ENCODE measurements around the gene PNMT.
A peak's percentile ranks its signal among the peaks of the same experiment; 100 is the strongest.

Gene PNMT

DNA sequence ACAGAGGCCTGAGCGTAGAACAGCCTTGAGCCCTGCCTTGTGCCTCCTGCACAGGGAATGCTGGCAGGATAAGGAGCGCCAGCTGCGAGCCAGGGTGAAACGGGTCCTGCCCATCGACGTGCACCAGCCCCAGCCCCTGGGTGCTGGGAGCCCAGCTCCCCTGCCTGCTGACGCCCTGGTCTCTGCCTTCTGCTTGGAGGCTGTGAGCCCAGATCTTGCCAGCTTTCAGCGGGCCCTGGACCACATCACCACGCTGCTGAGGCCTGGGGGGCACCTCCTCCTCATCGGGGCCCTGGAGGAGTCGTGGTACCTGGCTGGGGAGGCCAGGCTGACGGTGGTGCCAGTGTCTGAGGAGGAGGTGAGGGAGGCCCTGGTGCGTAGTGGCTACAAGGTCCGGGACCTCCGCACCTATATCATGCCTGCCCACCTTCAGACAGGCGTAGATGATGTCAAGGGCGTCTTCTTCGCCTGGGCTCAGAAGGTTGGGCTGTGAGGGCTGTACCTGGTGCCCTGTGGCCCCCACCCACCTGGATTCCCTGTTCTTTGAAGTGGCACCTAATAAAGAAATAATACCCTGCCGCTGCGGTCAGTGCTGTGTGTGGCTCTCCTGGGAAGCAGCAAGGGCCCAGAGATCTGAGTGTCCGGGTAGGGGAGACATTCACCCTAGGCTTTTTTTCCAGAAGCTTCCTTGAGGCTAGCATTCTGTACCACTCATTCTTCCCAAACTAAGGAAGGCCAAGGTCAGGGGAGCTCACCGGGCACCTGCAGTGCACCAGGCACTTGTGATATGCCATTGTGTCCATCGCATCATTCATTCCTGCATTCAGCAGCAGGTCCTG, 1.9 kb downstream of the PNMT start:
- DNase-seq (ENCODE audit: low spot score): no peak

DNA sequence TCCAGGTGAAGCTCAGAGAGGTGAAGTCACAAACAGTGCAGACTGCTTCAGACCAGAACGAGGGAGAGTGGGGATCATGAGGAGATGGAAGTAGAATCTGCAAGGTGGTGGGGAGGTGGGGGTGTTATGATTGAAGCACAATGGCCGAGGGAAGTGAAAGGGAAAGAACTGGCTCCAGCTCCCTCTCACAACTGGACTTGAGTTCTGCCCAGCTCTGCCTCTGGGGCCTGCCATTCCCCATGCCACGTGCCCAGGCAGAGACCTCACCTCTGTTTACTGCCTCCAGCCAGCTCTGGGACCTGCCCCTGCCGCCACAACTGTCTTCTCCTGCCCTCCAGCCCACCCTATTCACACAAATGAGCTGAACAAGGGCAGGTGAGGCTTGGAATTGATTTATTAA, 2.5 kb downstream of the PNMT start:
- no peak for DNase-seq (ENCODE audit: low spot score)

DNA sequence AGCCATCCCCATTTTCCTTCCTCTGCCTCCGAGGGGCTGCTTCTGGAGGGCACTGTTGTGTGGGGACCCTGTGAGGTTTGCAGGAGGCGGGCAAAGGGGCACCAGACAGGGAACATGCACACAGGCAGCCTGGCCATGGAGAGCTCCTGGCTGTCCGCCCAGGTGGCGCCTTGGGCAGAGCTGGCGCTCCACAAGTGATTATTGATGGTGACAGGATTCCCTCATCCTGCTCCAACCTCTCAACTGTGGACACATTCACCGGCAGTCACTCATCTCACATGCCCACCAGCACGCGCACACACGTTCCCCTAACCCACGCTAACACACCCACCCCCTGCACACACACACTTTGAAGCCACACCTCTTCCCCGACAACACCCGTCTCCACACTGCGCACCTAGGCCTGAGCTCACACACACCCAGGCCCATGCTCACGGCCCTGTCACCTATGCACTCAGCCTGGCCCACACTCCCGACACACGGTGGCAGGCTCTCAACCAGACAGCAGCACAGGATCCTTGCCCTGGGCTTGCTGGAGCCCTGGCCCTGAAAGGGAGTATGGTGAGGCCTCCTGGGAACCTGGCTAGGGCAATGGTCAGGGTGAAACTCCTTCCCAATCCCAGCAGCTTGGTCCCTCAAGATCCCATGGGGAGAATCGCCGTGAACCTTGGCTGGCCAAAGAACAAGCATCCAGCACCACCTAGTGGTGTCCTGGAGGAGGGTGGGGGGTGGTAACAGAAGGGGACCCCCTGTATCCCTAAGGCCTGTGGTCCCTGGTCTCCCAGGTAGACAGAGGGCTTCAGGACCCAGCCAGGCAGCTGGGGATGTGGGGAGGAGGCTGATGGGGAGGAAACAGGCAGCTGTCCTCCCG, 3.6 kb downstream of the PNMT start:
- peak; percentile 47 for DNase-seq (ENCODE audit: low spot score)

DNA sequence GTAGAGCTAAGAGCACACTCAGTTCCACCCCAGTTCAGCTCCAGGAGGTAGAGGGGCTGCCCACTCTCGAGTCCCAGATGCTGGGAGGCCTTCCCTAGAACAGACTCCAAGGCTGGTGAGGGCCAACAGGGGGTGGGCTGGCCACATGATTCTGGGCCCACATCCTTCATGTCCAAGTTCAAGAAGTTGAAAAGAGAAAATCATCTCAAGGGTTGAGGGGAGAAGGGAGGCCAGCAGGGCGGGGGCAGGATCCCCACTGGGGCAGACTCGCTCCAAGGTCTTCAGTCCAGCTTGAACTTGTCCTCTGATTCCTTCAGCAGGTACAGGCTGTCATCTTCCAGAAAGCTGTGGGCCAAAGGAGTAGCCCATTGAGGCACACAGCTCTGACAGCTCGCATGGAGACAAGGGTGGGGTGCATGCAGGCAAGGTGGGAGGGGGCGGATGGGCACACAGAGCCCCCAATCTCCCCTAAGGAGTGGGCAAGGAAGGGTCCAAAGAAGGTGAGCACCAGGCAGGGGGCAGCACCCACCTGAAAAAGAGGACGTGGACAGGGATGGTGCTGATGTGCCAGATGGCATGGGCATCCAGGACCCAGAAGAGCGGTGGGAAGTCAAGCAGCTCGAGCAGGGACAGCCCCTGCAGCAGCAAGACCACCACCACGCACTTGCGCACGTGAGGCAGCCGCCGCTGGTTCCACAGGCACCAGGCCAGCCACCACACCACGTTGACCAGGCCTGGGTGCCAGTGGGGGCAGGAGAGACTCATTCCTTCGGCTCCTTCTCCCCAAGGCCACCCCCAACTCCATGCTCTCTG, 4.5 kb downstream of the PNMT start:
- DNase-seq (ENCODE audit: low spot score): no peak

DNA sequence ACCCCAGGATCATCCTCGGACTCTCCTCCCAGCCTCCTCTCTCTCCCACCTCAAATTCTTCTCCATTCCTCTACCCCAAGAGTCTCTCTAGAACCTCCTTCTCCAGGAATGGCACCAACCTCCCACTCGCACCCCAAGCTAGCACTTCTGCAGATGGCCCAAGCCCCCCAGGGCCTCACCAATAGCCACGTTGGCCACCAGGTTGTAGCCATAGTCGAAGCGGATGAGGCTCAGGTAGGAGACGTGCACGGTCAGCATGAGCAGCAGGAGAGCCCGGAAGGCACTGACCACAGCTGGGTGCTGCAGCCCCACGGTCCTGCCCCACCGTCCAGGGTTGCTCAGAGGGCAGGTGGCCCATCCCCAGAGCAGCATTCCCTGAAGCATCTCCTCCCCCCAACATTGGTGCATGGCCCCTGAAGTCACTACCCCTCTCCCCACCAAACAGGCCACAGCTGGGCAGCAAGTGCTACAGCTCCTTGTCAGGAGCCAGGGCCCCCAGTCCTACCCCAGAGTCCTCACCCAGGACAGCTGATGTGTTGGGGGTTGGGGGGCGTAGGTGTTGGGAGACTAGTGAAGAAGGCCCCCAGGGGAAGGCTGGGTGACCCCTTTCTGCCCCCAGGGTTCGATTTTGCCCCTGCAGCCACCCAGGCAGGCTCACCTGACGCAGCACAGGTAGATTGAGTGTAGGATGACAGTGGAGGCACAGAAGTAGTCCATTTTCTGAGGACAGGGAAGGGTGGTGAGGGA, 5.3 kb downstream of the PNMT start:
- no peak for DNase-seq (ENCODE audit: low spot score)

DNA sequence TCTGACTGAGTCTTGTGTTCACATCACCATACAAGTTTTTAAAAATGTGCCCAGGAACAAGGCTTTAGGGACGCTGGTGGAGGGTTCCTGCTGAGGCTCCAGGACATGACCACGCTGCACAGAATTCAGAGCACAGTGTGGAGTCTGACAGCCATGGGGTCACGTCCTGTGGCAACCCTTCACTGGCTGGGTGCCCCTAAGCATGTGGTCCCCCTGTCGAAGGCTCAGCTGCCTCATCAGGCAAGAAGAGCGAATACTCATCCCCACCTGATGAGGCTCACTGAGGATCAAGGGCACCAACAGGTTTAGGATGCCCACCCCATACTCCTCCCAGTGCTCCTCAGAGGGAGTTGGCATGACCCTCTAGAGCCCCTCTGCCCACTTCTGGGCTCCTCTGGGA, 5.9 kb downstream of the PNMT start:
- no peak for DNase-seq (ENCODE audit: low spot score)

DNA sequence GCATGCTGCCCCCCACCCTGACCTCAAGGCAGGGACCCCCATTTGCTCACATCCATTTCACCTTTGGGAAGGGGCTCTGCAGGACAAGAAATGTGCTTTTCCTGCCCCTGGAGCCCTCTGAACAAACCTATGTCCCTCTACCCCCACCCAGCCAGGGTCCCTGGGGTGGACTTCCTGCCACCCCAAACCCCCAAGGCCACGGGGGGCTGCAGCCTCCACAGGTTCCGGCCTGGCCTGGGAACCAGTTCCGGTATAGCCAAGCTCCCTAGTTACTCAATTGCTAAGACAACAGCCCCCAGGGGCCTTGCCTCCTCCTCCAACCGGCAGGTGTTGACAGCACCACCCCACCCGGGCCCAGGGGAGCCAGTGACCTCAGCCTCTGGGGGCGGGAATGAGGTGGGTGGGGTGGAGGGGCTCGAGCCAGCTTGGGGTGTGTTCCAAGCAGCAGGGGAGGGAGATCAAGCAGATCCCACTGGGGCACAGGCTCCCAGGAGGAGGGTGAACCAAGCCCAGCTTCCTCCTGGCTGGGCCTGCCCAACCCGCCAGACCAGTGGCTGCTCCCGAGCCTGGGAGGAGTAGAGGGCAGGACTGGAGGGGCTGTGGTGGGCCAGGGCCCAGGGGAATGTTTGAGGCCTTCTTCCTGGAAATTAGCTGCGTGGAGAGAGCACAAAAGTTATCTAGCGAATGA, 6.6 kb downstream of the PNMT start:
- DNase-seq (ENCODE audit: low spot score): no peak

DNA sequence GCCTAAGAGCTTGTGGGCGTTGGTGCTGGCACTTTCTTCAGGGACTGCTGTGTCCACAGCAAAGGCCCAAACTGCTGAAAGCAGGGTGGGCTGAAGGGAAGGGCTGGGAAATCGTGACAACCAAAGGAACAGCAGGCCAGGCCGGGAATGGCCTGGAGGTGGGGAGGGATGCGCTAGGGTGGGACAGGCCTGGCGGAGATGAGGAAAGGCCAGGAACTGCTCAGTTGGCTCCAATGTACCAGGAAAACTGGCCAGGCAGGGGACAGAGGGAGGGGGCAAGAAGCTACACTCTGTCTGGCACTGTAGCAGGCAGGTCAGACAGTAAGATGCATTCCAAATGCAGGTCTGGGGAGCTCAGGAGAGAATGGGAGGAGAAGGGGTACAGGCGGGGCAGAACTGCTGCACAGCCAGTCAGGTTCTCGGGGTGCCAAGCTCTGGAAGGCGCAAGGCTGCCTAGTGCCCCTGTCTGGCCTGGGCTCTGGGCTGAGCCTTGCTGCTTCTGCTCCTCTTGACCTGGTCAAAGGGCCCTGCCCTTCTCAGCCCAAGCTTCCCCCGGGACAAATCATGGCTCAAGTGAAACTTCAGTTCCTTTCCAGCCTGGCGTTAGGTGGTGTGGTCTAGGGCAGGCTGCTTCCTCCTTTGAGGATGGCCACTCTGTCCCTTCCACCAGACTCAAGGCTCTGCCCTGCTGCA, 7.3 kb downstream of the PNMT start:
- DNase-seq (ENCODE audit: low spot score): no peak

DNA sequence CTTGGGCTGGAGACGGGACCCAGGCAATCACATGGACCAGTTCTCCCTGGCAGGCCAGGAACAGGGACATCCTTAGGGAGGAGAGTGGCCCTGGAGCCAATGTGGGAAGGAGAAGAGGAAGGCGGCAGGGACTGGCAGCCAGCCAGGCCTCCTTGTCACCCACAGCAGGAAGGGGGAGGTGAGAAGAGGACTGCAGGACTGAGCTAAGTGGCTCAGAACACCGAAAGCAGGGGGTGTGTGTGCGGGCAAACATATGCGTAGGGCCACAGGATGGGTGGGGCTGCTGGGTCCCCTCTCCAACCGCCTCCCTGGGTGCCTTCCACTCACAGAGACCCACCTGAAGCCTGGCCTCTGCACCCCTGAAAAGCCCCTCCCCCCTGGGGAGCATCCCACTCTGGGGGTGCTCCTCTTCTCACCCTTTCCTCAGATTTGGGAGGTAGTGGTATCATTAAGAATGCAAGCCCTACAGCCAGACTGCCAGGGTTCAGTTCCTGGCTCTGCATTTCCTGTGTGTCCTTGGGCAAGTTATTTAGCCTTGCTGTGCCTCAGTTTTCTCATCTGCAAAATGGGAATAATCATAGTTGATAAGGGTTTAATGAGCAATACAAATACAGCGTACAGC, 8.1 kb downstream of the PNMT start:
- no peak for DNase-seq (ENCODE audit: low spot score)

DNA sequence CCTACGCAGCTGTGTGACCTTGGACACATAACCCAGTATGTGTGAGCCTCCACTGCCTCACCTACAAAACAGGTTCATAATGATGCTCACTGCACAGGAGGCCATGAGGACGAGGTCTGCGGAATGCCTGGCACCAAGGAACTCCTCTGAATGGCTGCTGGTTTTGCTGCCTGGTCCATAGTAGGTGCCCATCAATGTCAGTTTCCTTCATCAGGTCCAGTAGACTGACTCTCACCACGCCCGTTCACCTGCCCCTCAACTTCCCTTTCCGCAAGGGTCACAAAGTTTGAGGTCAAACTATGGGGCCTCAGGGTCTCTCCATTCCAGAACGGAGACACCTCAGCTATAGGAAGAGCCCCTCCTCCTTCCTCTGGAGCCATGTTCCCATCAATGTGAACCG, 8.8 kb downstream of the PNMT start:
- no peak for DNase-seq (ENCODE audit: low spot score)

DNA sequence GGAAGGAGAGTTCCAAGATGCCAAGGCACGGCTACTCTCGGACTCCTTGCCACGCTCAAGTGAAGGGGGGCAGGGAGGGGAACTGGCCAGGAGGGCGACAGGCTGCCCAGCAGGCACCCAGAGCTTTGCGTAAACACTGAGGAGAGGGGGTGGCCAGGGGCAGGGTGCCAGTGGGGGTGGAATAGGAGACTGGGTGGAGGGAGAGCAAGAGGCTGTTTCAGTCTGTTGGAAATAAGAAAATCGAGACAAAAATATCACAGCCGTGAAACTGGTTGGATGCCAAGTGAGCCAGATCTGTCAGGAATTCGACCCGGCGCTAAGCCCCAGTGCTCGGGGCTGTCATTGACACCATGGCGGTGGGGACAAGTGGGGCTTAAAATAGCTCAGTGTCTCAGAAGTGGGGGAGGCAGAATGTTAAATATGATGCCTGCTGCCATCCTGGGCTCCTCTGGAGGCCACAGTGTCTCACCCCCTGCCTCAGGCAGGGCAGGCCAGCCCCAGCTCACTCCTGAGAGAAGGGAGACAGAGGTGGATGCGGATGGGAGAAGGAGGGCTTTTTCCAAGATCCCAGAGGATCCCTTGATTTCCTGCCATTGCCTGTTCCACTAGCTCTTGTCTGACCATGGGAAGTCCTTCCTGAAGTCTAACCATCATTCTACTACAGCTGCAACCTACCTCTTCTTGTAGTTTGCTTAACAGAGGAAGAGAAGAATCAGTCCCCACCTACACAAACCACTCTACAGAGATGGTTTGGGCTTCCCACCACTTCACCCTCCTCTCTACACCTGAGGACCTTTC, 9.5 kb downstream of the PNMT start:
- no peak for DNase-seq (ENCODE audit: low spot score)

DNA sequence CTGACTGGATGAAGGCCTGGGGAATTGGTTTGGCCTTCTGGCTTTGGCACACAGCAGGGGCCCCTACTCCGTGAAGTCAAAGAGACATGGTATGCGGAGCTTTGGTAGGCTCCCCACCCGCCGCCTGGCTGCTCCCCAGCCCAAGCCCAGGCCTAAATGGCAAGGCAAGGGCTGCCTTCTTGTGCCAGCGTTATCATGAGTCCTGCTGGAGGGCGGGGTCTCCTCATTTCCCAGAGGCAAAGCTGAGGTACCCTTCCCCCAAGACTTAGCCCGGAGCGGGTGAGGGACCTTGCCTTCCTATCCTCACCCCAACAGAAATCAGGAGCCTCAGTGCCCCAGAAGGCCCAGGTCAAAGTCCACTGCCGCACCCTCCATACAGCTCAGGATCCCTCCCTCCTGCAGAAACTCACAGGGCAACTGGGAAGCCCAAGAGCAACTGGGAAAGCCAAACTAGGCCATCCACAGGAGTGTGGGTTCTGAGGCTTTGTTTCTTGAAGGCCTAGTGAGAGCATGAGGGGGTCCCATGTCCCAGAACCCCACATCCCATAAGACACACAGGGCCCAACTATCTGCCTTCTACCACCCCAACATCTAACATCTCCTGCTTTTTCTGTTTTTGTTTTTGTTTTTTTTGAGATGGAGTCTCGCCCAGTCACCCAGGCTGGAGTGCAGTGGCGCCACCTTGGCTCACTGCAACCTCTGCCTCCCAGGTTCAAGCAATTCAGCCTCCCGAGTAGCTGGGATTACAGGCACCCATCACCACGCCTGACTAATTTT, 10.3 kb downstream of the PNMT start:
- no peak for DNase-seq (ENCODE audit: low spot score)

DNA sequence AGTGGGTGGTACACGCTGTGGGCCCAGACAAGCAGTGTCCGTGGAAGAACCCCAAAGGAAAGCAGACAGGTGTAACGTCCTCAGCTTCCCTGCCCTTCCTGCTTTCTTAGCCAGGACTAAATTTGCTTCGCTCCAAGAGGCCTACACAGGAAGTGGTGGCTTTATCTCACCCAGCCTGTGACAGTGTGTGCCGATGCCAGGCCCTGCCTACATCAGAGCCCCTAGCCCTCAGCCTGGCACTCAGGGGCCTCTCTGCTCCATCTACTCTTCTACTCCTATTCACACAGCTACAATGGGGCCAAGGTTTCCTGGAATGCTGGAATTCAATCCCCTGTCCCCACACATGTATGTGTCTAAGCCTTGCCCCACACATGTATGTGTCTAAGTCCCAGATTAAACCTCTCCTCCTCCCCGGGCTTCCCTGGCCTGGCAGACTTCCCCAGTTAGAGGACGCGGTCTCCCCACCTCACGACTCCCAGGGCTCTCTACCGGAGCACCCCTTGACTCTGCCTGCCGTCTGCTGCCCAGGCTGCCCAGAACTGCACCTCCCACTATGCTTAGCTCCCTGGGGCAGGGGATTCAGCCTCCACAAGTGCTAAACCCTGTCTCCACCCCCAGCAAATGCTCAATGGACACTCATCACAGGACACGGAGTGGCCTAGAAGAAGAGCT, 11.4 kb downstream of the PNMT start:
- no peak for DNase-seq (ENCODE audit: low spot score)

DNA sequence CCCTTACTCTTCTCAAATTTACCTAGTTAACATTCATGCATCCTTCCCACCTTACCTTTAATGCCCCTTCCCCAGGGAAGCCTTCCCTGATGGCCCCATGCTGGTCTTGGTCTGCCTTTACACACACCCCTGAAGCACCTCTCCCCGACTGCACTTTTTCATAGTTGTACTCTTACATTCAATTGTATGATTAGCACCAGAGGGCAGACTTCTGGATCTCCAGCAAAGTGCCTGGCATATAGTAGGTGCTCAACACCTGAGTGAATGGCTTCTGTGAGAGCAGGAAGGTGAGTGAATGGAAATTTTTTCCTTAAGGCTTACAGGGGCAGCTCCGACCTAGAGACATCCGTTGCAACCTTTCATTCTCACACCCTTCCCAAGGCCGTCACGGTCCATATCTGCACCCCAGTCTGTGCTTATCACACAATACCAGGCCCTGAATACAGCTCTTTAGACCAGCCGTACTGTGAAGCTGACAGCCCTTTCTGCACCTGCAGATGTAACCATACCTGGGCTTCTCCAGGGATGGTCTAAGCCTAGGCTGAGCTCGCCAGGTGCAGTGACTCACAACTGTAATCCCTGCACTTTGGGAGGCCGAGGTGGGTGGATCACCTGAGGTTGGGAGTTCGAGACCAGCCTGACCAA, 15.2 kb downstream of the PNMT start:
- DNase-seq (ENCODE audit: low spot score): no peak

DNA sequence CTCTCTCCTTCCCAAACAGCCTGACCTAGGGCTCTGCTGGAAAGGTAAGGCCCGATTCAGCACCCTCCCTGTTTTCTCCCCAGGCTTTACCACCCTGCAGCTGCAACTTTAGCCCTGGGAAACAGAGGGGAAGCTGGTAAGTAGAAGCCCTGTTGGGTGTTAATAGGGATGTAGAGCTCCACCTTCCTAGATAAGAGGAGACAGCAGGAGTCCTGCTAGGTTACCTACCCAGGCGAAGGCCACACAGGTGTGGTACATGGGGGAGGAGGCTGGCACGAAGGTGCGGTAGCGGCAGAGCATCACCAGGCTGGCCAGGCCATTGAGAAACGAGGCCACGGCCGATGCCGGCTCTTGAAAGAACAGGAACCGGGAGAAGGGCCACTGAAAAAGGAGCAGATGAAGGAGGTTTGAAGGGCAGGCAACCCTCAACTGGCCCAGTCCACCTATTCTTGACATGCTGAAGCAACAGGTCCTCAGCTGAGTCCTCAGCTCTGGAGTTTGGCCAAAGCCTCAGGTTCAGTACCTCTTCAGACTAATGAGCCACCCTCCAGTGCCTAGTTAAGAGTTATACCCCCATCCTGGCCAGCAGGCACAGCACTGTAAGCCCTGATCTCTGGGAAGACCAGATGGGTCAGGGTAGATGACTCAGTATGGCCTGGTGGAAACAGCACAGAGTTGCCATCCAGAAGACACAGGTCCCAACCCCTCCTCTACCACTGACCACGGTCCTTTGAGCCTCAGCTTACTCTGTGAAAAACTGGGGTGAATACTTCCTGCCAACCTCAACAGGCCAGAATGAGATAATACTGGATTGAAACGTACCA, 16.3 kb downstream of the PNMT start:
- no peak for DNase-seq (ENCODE audit: low spot score)

DNA sequence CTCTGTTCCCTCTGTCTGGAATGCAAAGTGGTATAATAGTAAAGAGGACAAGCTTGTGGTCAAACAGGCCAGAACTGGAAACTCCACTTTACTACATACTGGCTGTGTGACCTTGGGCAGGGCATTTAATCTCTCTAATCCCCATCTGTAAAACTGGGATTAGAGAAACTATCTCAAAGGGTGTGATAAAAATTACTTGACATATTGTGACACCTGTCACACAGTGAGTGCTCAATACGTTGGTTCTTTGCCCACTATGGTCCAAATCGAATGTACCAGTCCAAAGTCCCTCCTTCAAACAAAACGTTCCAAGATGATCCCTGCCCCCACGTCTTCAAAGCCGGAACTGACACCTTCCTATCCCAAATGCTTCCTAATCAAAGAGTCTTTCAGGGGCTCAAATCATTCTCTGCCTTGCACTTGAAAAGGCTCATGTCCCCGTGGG, 18.9 kb downstream of the PNMT start:
- no peak for DNase-seq (ENCODE audit: low spot score)
